Ovary (tissue), 9 donors: ENCODE data around the gene HIPK2. TPM values are rescaled to one million over a fixed set of nuclear protein-coding genes. Genes with fewer than 3 reads are reported as not detected.

Source experiments
- DNase-seq, 5 donors: peaks; one replicate each; pipeline ENCODE4 v3.0.0-alpha.2; 2019 to 2020
- H3K27ac ChIP-seq, 2 donors: fragments of 200-600 bp; one replicate each; pipeline versions ENCODE4 v1.5.1 to v1.8.0; 2019 to 2022
- H3K27me3 ChIP-seq: fragments of 200-600 bp; one replicate; pipeline ENCODE4 v1.8.0; 2022
- H3K36me3 ChIP-seq: fragments of 200-600 bp; sonication (generic); one replicate; pipeline ENCODE4 v1.5.1; 2019
- H3K4me1 ChIP-seq: one replicate; pipeline ENCODE4 v1.8.1; 2013; ENCODE audit warnings: mild to moderate bottlenecking, moderate library complexity; ENCODE audit not compliant: insufficient read depth
- H3K4me3 ChIP-seq: fragments of 200-600 bp; sonication (generic); one replicate; pipeline ENCODE4 v1.5.1; 2017
- H3K9me3 ChIP-seq, 2 donors: fragments of 200-600 bp in 1 of 2; sonication (generic) in 1 of 2; one replicate each; pipeline versions ENCODE4 v1.5.1 to v1.8.1; 2013 to 2019; ENCODE audit warnings: mild to moderate bottlenecking in 1 of 2, moderate library complexity in 1 of 2
- EP300 ChIP-seq: sonication (generic); formaldehyde crosslinking; IDR thresholded peaks from one replicate; pipeline ENCODE4 v1.6.1; 2017; ENCODE audit warnings: antibody characterized with exemption
- POLR2A ChIP-seq: fragments of 450-650 bp; IDR thresholded peaks from one replicate; pipeline ENCODE4 v1.6.1; 2017; ENCODE audit warnings: antibody characterized with exemption, mild to moderate bottlenecking, moderate library complexity
- WGBS, 3 donors: extraction: QIAGEN DNeasy Blood & Tissue Kit in 1 of 3; methylation state at CpG; one replicate each; pipeline versions ENCODE4 v1.1.5 to v1.1.7; 2013 to 2017; 5-methylcytosine and 5-hydroxymethylcytosine counted together
- intact Hi-C, 4 donors: fragments of 100-400 bp; cut with DNase I; formaldehyde crosslinking; loops; one replicate each; pipeline versions ENCODE4 v1.11.0 to v1.15.1; 2022 to 2023
- polyA plus RNA-seq, 2 donors: library from polyadenylated mRNA; stranded (reverse); fragments of 200-250 nt in 1 of 2; fragments of 350-450 nt in 1 of 2; fragmentation: Illumina TruSeq in 1 of 2; extraction: RNeasy Lipid Tissue Mini Kit (QIAGEN cat#74804) in 1 of 2; gene quantifications; one replicate each; pipeline ENCODE4 v1.2.3, GENCODE V29; 2013 to 2014
- total RNA-seq, 7 donors: library from RNA; depleted of rRNA in 2 of 7; stranded (reverse); fragments of >200 nt in 2 of 7; fragmentation: NEBNext Ultra II Directional in 3 of 7; extraction: Animal tissue kit (Norgen Biotek cat#: 25700) in 3 of 7; gene quantifications; one replicate each; pipeline versions ENCODE4 v1.1.0 to v1.2.4, GENCODE V29; 2016 to 2023
- TF ChIP-seq, protein P1 (sequence below), 3 donors: fragments of 450-650 bp in 2 of 3; fragments of 200-600 bp in 1 of 3; IDR thresholded peaks; one replicate each; pipeline versions ENCODE4 v1.5.1 to v1.8.0; 2016 to 2022; ENCODE audit warnings: antibody characterized with exemption in 3 of 3, mild to moderate bottlenecking in 1 of 3
- donor health status: DM: no; HTN: no; CAD: no; lungs with moderate emphysema.
- donor health status: DM: no; HTN: no; CAD: no.
- donor health status: Bipolar disorder and iron deficiency.
- donor health status: DM: yes; HTN: yes; CAD: no.
- donor health status: DM: no; HTN: no; CAD: no.
- donor health status: DM: yes; HTN: yes; CAD: no.

Gene HIPK2
- total and polyA plus RNA-seq, 9 donors: 7.3 to 38.4 (median 28.1) TPM

DNA sequence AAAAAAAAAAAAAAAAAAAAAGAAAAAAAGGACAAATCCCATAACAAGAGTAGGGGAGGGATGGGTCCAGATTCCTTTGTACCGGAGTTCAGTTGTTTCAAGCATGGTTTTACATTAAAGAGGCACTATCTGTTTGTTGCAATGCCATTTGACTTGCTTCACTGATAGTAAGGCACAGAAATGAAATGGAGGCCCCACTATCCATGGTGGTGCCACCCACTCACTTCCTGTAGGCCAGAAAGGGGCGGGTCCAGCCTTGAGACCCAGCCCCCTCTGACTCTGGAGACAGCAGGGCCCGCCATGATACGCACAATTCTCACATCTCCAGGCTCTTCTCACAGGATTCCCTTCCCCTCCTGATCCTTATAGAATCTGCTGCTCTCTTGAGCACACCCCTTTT lies 154.3 kb downstream of the HIPK2 start:
- Histone ChIP-seq H3K27me3 (no peaks in the 10 kb centered on the region), H3K9me3 (no peaks in the 10 kb centered on the region), H3K4me3 (no peak overlapping the region), H3K4me1 (no peaks in the 10 kb centered on the region), H3K27ac (no peak overlapping the region), H3K36me3 (no peaks in the 10 kb centered on the region)
- DNase-seq: no peak
- TF ChIP-seq, protein P1, sequence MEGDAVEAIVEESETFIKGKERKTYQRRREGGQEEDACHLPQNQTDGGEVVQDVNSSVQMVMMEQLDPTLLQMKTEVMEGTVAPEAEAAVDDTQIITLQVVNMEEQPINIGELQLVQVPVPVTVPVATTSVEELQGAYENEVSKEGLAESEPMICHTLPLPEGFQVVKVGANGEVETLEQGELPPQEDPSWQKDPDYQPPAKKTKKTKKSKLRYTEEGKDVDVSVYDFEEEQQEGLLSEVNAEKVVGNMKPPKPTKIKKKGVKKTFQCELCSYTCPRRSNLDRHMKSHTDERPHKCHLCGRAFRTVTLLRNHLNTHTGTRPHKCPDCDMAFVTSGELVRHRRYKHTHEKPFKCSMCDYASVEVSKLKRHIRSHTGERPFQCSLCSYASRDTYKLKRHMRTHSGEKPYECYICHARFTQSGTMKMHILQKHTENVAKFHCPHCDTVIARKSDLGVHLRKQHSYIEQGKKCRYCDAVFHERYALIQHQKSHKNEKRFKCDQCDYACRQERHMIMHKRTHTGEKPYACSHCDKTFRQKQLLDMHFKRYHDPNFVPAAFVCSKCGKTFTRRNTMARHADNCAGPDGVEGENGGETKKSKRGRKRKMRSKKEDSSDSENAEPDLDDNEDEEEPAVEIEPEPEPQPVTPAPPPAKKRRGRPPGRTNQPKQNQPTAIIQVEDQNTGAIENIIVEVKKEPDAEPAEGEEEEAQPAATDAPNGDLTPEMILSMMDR (IDR thresholded peaks at IDR 0.05): no peak
- no peak for TF ChIP-seq POLR2A
- TF ChIP-seq EP300: no peak
- 89 to 91% (median 91%) methylated on average over 4 of the region's 4 CpGs for WGBS, 3 donors
- intact Hi-C loops: no loop called here

DNA sequence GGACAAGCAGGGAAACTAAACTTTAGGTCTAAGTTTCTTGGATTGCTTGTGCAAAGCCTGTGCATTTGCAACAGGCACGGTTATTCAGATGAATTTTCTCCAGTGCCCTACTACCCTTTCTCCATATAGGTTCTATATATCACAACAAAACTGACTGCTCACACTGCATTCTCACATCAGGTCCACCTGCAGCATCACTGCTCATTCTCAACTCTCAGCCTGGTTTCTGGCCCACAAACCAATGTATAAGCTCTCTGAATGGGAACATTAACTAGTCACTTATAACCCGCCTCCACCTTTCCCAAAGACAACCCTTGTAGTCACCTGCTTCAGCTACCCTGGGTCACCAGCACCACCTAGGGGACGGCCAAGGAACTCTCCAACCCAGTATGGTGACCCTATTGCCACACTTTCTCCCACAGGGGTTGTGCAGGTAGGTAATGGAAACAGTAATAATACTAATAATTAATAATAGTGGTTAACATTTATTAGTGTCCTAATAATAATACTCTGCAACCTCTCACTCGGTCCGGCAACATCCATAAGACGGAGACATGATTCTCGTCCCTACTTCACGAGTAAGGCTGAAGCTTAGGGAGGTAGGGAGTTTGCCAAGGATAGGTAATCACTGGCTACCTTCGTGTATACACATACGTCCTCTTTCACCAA lies 157.0 kb downstream of the HIPK2 start:
- H3K9me3 ChIP-seq: no peaks in the 10 kb centered on the region
- 89 to 90% (median 90%) methylated on average over 10 of the region's 10 CpGs for WGBS, 3 donors
- TF ChIP-seq POLR2A: no peak
- no peak for TF ChIP-seq EP300
- TF ChIP-seq, protein P1 (IDR thresholded peaks at IDR 0.05): peak; percentile 7 to 17 (median 16)
- no peaks in the 10 kb centered on the region for H3K4me1 ChIP-seq
- intact Hi-C loops: no loop called here
- no peak overlapping the region for H3K4me3 ChIP-seq
- DNase-seq: peak in 1 of 5 donors; percentile 43
- no peaks in the 10 kb centered on the region for H3K27me3 ChIP-seq
- H3K36me3 ChIP-seq: no peaks in the 10 kb centered on the region
- H3K27ac ChIP-seq: no peak overlapping the region

DNA sequence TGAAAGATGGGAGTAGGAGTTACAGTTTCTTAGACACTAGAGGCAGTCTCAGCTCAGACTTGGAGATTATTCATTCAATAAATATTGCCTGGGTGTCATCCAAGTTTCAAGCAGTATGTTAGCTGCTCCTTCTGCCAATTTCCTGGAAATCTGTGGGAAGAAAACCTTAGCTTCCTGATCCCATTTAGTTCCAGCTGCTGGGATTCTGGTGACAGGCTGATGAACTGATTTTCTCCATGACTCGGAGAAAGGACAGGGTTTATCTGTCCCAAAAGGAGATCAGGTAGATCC lies 158.5 kb downstream of the HIPK2 start:
- no peaks in the 10 kb centered on the region for H3K36me3 ChIP-seq
- H3K4me3 ChIP-seq: no peak overlapping the region
- no peaks in the 10 kb centered on the region for H3K27me3 ChIP-seq
- TF ChIP-seq, protein P1 (IDR thresholded peaks at IDR 0.05): no peak
- no peak for TF ChIP-seq POLR2A
- no peak overlapping the region for H3K27ac ChIP-seq
- no peaks in the 10 kb centered on the region for H3K4me1 ChIP-seq
- intact Hi-C loops: loop anchor here in 2 of 4 donors (10.0 kb wide), 2 partner anchors 125 to 385 kb away; no protein-coding TSS in a partner anchor
- no peak for DNase-seq
- WGBS, 3 donors: 48 to 69% (median 59%) methylated on average over 1 of the region's 1 CpG
- no peaks in the 10 kb centered on the region for H3K9me3 ChIP-seq

DNA sequence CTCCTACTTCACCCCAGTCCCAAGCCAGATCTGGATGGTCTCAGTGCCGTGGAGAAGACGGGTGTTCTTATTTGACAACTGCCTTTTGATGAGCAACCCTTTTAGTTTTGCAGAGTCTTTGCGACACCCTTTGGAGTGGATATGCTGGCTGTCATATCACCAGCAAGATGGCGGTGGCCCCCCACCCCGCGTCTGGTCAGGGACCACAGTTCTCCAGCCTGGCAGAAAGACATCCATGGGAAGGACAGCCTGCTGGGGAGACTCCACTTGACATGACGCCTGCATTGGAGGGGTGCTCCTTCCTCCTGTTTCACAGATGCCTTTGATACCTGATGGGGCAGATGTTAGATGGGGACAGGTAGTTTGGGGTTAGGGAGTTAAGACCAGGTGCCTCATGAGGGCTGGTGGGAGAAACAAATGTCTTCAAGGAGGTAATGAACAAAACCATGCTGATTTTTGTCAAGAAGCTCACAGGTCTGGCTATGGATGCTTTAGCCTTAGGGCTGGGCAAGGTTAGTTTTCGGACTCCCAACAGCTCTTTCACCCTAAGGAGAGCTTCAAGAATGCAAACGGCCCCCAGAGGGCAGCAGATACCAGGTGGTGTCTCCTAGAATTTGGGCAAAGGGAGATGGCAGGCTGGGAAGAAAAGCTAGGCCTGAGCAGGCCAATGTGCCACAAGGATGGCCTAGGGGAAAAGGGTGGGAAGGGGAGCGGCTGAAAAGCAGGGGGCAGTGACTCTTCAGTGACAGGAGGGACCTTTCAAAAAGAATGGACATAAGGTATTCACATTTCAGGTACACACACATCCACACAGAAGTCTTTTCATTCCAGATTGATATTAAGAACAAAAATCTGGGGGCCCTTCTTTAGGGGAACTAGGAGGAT lies 159.1 kb downstream of the HIPK2 start:
- no peaks in the 10 kb centered on the region for H3K9me3 ChIP-seq
- TF ChIP-seq POLR2A: no peak
- no peak for TF ChIP-seq EP300
- TF ChIP-seq, protein P1 (IDR thresholded peaks at IDR 0.05): no peak
- intact Hi-C loops: loop anchor here in 2 of 4 donors (10.0 kb wide), 2 partner anchors 124 to 386 kb away; no protein-coding TSS in a partner anchor
- H3K4me1 ChIP-seq: no peaks in the 10 kb centered on the region
- no peak overlapping the region for H3K27ac ChIP-seq
- DNase-seq: peak in 4 of 5 donors; percentile 32 to 66 (median 44)
- WGBS, 3 donors: 88 to 90% (median 90%) methylated on average over 10 of the region's 10 CpGs
- no peak overlapping the region for H3K4me3 ChIP-seq
- H3K36me3 ChIP-seq: no peaks in the 10 kb centered on the region
- H3K27me3 ChIP-seq: no peaks in the 10 kb centered on the region
